PC-9 (cell line): ENCODE results near the gene SEC61G.

Source experiments
- CTCF ChIP-seq: fragments of 200-600 bp; sonication (generic); conservative IDR thresholded peaks from 2 replicates; pipeline ENCODE4 v1.6.1; 2017; ENCODE audit warnings: mixed run types, antibody characterized with exemption, mild to moderate bottlenecking, moderate library complexity
- EZH2 ChIP-seq: fragments of 200-600 bp; sonication (generic); IDR thresholded peaks from 2 replicates; pipeline ENCODE4 v1.8.0; 2017; ENCODE audit warnings: antibody characterized with exemption, low read depth

- no peak for TF ChIP-seq CTCF
- no peak for TF ChIP-seq EZH2
Observed at GRCh38 chr7:54778166-54778565, 19.2 kb upstream of the SEC61G start.
